K562 (cell line): ENCODE measurements around the gene STAT6.

ENCODE experiments used
- CREB1 ChIP-seq, 2 experiments: sonication (generic) in 1 of 2; formaldehyde crosslinking in 1 of 2; IDR thresholded peaks; 2 replicates each; pipeline versions ENCODE4 v1.6.1 to v1.8.0; 2012 to 2022; ENCODE audit warnings: inconsistent platforms in 1 of 2, mild to moderate bottlenecking in 1 of 2, missing genetic modification reagents in 1 of 2, moderate library complexity in 1 of 2
- FOXK2 ChIP-seq, 2 experiments: fragments of 450-650 bp; IDR thresholded peaks in 1 of 2; conservative IDR thresholded peaks in 1 of 2; 2 replicates each; pipeline ENCODE4 v1.6.1; 2016; ENCODE audit warnings: low read depth in 2 of 2, mild to moderate bottlenecking in 1 of 2
- GATA2 ChIP-seq: sonication (generic); formaldehyde crosslinking; IDR thresholded peaks from 2 replicates; pipeline ENCODE4 v1.4.0; 2020; ENCODE audit warnings: mild to moderate bottlenecking, missing genetic modification reagents
- GATAD2B ChIP-seq: fragments of 450-650 bp; IDR thresholded peaks from 2 replicates; pipeline ENCODE4 v1.6.1; 2017; ENCODE audit warnings: mild to moderate bottlenecking, borderline replicate concordance
- JUN ChIP-seq, 2 experiments: sonication (generic) in 1 of 2; formaldehyde crosslinking in 1 of 2; IDR thresholded peaks; 2 replicates each; pipeline versions ENCODE4 v1.6.1 to v1.8.0; 2012 to 2022; ENCODE audit warnings: borderline replicate concordance in 2 of 2, mild to moderate bottlenecking in 2 of 2, improper control_type of control experiment in 1 of 2, low read depth in 1 of 2, low read length in 1 of 2, missing genetic modification reagents in 1 of 2
- PCBP1 ChIP-seq: fragments of 200-400 bp; formaldehyde crosslinking; IDR thresholded peaks from 2 replicates; pipeline ENCODE4 v1.6.1; 2018; ENCODE audit warnings: mild to moderate bottlenecking, low read depth, low read length; ENCODE audit not compliant: poor library complexity, severe bottlenecking
- POLR2A ChIP-seq: fragments of 450-650 bp; conservative IDR thresholded peaks from 2 replicates; pipeline ENCODE4 v1.6.1; 2016
- SIN3A ChIP-seq, 2 experiments: fragments of 150-350 bp in 1 of 2; IDR thresholded peaks; 2 replicates each; pipeline ENCODE4 v1.6.1; 2011 to 2016; ENCODE audit warnings: borderline replicate concordance in 2 of 2, low read depth in 2 of 2, low read length in 2 of 2, mild to moderate bottlenecking in 2 of 2, moderate library complexity in 2 of 2; ENCODE audit not compliant: control insufficient read depth in 1 of 2
- SP1 ChIP-seq: sonication (generic); formaldehyde crosslinking; IDR thresholded peaks from 2 replicates; pipeline ENCODE4 v1.8.1; 2022; ENCODE audit warnings: mild to moderate bottlenecking, missing genetic modification reagents
- TF ChIP-seq, protein P1 (sequence below): fragments of 250-450 bp; sonication (Bioruptor Pico); IDR thresholded peaks from 2 replicates; pipeline ENCODE4 v1.4.0; 2020; ENCODE audit warnings: mild to moderate bottlenecking, moderate library complexity
- TF ChIP-seq, protein P2 (sequence below): sonication (generic); formaldehyde crosslinking; IDR thresholded peaks from 2 replicates; pipeline ENCODE4 v1.8.1; 2023; ENCODE audit warnings: mild to moderate bottlenecking, missing genetic modification reagents
- TF ChIP-seq, protein P3 (sequence below), 3 experiments: IDR thresholded peaks in 2 of 3; conservative IDR thresholded peaks in 1 of 3; 2 replicates each; pipeline ENCODE4 v1.5.1; 2011 to 2012; ENCODE audit warnings: low read length in 3 of 3, mild to moderate bottlenecking in 3 of 3, control low read depth in 2 of 3, improper control_type of control experiment in 1 of 3, inconsistent platforms in 1 of 3, low read depth in 1 of 3, mixed read lengths in 1 of 3, moderate library complexity in 1 of 3; ENCODE audit not compliant: insufficient read depth in 2 of 3
- TF ChIP-seq, protein P4 (sequence below), 2 experiments: fragments of 450-650 bp in 1 of 2; sonication (generic) in 1 of 2; formaldehyde crosslinking in 1 of 2; IDR thresholded peaks in 1 of 2; conservative IDR thresholded peaks in 1 of 2; 2 replicates each; pipeline versions ENCODE4 v1.6.1 to v1.8.1; 2016 to 2023; ENCODE audit warnings: mild to moderate bottlenecking in 2 of 2, moderate library complexity in 2 of 2, inconsistent platforms in 1 of 2, missing genetic modification reagents in 1 of 2

DNA sequence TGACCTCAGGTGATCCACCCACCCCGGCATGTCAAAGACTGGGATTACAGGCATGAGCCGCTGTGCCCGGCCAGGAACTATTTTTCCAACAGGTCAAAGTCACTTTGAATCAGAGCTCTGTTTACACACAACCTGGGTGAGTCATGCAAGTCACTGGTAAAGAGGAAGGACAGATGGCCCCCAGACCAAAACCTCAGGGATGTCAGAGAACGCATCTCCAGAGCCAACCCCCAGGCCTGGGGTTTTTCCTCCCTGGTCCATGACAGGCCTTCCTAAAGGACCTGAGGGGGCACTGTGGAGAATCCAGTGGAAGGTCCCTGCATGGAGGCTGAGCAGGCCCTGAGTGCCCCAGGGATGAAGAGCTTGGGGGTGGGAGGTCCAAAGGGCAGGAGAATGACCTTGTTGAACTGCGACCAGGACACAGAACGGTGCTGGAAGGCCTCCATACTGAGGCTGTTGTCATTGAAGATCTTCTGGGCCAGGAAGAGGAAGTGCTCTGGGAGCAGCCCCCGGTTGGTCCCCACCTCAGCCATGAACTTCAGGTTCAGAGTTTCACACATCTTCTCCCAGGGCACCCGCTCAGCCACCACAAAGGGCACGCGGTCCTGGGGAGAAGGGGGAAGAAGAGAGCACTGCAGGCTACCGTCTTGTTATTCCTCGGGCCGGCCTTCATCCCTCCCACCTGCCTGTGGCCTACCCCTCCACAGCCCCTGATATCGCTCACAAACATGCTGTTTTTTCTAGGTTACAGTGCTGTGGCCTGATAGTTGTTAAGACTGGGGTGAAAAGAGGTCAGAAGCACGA lies 9.1 kb downstream of the STAT6 start:
- TF ChIP-seq GATAD2B (no peak), PCBP1 (no peak), SP1 (CRISPR knock-in tag) (0 out of 2 replicates have a peak, but pooled peaks have one; percentile 18), POLR2A (0 out of 2 replicates have a peak, but pooled peaks have one; percentile 38), CREB1 (IDR thresholded peaks at IDR 0.05) (no peak), CREB1 (CRISPR knock-in tag; IDR thresholded peaks at IDR 0.05) (no peak), SIN3A (IDR thresholded peaks at IDR 0.05; ENCODE audit: borderline replicate concordance in 2 of 2, control insufficient read depth in 1 of 2, low read depth in 2 of 2, low read length in 2 of 2) (no peak), GATA2 (CRISPR knock-in tag) (no peak), JUN (IDR thresholded peaks at IDR 0.05; ENCODE audit: borderline replicate concordance, low read depth, low read length) (peak; percentile 61; the same call in 1 of the 2 replicates), JUN (CRISPR knock-in tag; IDR thresholded peaks at IDR 0.05; ENCODE audit: borderline replicate concordance) (no peak), FOXK2 (conservative IDR thresholded peaks at IDR 0.05 in 1 of 2, IDR thresholded peaks at IDR 0.05 in 1 of 2; ENCODE audit: low read depth in 2 of 2) (peak in 1 of 2 experiments; percentile 35; a peak in 2 of 4 replicates)
- TF ChIP-seq, protein P1, sequence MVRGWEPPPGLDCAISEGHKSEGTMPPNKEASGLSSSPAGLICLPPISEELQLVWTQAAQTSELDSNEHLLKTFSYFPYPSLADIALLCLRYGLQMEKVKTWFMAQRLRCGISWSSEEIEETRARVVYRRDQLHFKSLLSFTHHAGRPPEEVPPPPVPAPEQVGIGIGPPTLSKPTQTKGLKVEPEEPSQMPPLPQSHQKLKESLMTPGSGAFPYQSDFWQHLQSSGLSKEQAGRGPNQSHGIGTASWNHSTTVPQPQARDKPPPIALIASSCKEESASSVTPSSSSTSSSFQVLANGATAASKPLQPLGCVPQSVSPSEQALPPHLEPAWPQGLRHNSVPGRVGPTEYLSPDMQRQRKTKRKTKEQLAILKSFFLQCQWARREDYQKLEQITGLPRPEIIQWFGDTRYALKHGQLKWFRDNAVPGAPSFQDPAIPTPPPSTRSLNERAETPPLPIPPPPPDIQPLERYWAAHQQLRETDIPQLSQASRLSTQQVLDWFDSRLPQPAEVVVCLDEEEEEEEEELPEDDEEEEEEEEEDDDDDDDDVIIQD (CRISPR knock-in tag), result no peak
- TF ChIP-seq, protein P2, sequence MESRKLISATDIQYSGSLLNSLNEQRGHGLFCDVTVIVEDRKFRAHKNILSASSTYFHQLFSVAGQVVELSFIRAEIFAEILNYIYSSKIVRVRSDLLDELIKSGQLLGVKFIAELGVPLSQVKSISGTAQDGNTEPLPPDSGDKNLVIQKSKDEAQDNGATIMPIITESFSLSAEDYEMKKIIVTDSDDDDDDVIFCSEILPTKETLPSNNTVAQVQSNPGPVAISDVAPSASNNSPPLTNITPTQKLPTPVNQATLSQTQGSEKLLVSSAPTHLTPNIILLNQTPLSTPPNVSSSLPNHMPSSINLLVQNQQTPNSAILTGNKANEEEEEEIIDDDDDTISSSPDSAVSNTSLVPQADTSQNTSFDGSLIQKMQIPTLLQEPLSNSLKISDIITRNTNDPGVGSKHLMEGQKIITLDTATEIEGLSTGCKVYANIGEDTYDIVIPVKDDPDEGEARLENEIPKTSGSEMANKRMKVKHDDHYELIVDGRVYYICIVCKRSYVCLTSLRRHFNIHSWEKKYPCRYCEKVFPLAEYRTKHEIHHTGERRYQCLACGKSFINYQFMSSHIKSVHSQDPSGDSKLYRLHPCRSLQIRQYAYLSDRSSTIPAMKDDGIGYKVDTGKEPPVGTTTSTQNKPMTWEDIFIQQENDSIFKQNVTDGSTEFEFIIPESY (CRISPR knock-in tag), result no peak
- TF ChIP-seq, protein P3, sequence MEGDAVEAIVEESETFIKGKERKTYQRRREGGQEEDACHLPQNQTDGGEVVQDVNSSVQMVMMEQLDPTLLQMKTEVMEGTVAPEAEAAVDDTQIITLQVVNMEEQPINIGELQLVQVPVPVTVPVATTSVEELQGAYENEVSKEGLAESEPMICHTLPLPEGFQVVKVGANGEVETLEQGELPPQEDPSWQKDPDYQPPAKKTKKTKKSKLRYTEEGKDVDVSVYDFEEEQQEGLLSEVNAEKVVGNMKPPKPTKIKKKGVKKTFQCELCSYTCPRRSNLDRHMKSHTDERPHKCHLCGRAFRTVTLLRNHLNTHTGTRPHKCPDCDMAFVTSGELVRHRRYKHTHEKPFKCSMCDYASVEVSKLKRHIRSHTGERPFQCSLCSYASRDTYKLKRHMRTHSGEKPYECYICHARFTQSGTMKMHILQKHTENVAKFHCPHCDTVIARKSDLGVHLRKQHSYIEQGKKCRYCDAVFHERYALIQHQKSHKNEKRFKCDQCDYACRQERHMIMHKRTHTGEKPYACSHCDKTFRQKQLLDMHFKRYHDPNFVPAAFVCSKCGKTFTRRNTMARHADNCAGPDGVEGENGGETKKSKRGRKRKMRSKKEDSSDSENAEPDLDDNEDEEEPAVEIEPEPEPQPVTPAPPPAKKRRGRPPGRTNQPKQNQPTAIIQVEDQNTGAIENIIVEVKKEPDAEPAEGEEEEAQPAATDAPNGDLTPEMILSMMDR (IDR thresholded peaks at IDR 0.05 in 2 of 3, conservative IDR thresholded peaks at IDR 0.05 in 1 of 3; ENCODE audit: insufficient read depth in 2 of 3, low read depth in 1 of 3, low read length in 3 of 3), result 0 out of 6 replicates have a peak, but pooled peaks of 1 of the 3 experiments have one; percentile 16
- TF ChIP-seq, protein P4, sequence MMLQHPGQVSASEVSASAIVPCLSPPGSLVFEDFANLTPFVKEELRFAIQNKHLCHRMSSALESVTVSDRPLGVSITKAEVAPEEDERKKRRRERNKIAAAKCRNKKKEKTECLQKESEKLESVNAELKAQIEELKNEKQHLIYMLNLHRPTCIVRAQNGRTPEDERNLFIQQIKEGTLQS (IDR thresholded peaks at IDR 0.05), result peak; percentile 83
- TF ChIP-seq, protein P4 (CRISPR knock-in tag; conservative IDR thresholded peaks at IDR 0.05), result no peak
